ENCODE results near the gene SYNE1. TPM values are rescaled to one million over a fixed set of nuclear protein-coding genes. Genes with fewer than 3 reads are reported as not detected.

SYNE1 gene
- total and polyA plus RNA-seq, 2 of the 8 experiments (the other 6 are each of a cell fraction or from before 2014, with no cell fraction given) = 2.8 to 5.5 TPM

GRCh38 chr6:152223636-152224035, 413.5 kb downstream of the SYNE1 start:
- Histone ChIP-seq H4K91ac (replicated peaks; ENCODE audit: insufficient read length, low read length) (no peak overlapping the region), H4K20me1 (replicated peaks in 1 of 2; ENCODE audit: control insufficient read depth in 1 of 2, insufficient read depth in 2 of 2, low read length in 2 of 2) (no peaks in the 10 kb centered on the region), H3K79me1 (ENCODE audit: low read depth, low read length) (no peaks in the 10 kb centered on the region), H3K56ac (replicated peaks; ENCODE audit: insufficient read length, low read depth, low read length) (no peak overlapping the region), H2BK15ac (ENCODE audit: low read length) (no peak overlapping the region), H3K79me2 (ENCODE audit: control insufficient read depth in 1 of 2, insufficient read depth in 2 of 2, low read length in 2 of 2) (no peaks in the 10 kb centered on the region), H3K27me3 (replicated peaks in 1 of 4; ENCODE audit: control insufficient read depth in 3 of 4, extremely low read depth in 1 of 4, insufficient read depth in 3 of 4, low read length in 3 of 4) (peaks cover 0 to under 1% (median 0%) of the 10 kb centered on the region in 4 experiments; a peak in 1 of 7 replicates), H3K14ac (ENCODE audit: insufficient read length) (no peak overlapping the region), H3K4me2 (ENCODE audit: insufficient read depth in 1 of 2, low read depth in 2 of 2, low read length in 2 of 2) (no peak overlapping the region), H4K8ac (ENCODE audit: extremely low read depth, insufficient read depth, low read length) (no peak overlapping the region), H3K23me2 (ENCODE audit: low read depth, low read length) (no peaks in the 10 kb centered on the region), H3K4me3 (ENCODE audit: extremely low read depth in 1 of 4, insufficient read depth in 2 of 4, low read depth in 3 of 4, low read length in 4 of 4) (no peak overlapping the region), H3K9me3 (ENCODE audit: insufficient read depth in 2 of 2, low read depth in 1 of 2, low read length in 1 of 2) (no peaks in the 10 kb centered on the region), H3K27ac (ENCODE audit: low read depth, low read length) (no peak overlapping the region), H2BK20ac (ENCODE audit: low read length) (no peak overlapping the region), H2BK5ac (ENCODE audit: low read depth, low read length) (no peak overlapping the region), H3K36me3 (ENCODE audit: control insufficient read depth in 2 of 4, insufficient read depth in 4 of 4, low read length in 3 of 4) (no peaks in the 10 kb centered on the region; a peak in 1 of 8 replicates), H3K9ac (replicated peaks in 1 of 4; ENCODE audit: extremely low read depth in 1 of 4, low read depth in 3 of 4, low read length in 3 of 4) (no peak overlapping the region), H2BK120ac (replicated peaks; ENCODE audit: low read depth, low read length) (no peak overlapping the region), H2AK5ac (ENCODE audit: low read depth, low read length) (no peak overlapping the region), H4K5ac (ENCODE audit: insufficient read length, low read depth, low read length) (no peak overlapping the region), H2AFZ (ENCODE audit: low read length) (peak overlapping the region; percentile 15; the same call in 1 of the 2 replicates), H3K23ac (ENCODE audit: insufficient read length) (no peak overlapping the region), H2BK12ac (ENCODE audit: low read depth, low read length) (no peak overlapping the region), H3K4ac (replicated peaks; ENCODE audit: insufficient read length, low read depth, low read length) (no peak overlapping the region), H3K18ac (ENCODE audit: extremely low read depth, low read length) (no peak overlapping the region), H3K4me1 (replicated peaks in 1 of 4; ENCODE audit: control insufficient read depth in 3 of 4, insufficient read depth in 4 of 4, low read length in 3 of 4) (peaks cover 0 to 4% (median 0%) of the 10 kb centered on the region in 4 experiments; a peak in 1 of 7 replicates)
- DNase-seq (ENCODE audit: low read depth in 1 of 2, low spot score in 2 of 2) (no peak), FAIRE-seq (peak; percentile 73)
- ChIA-PET POLR2A (ENCODE audit: partially characterized antibody) (no interaction called here), CTCF (ENCODE audit: partially characterized antibody) (interaction anchor here (0.8 to 2.1 kb wide), 2 partner anchors 13 to 16 kb away, joined by 3 to 6 read pairs; no protein-coding TSS in a partner anchor)
- TF ChIP-seq ATF2 (IDR thresholded peaks at IDR 0.05; ENCODE audit: low read length) = no peak
- TF ChIP-seq MAX (IDR thresholded peaks at IDR 0.05) = peak; percentile 47; the same call in 1 of the 2 replicates
- WGBS, 2 experiments (ENCODE audit: extremely low coverage in 1 of 2, insufficient coverage in 1 of 2, insufficient read length in 1 of 2, insufficient replicate concordance in 2 of 2, low coverage in 1 of 2, low lambda C conversion rate in 2 of 2, missing lambda C conversion rate in 1 of 2) = 82% methylated on average over 3 of the region's 3 CpGs; no CpG with 5 or more reads in 1 of the 2 experiments

All from H1 (cell line).